ENCODE results near the gene CHD6. TPM values are rescaled to one million over a fixed set of nuclear protein-coding genes. Genes with fewer than 3 reads are reported as not detected.

CHD6 gene
- total RNA-seq, 6 experiments from 2014 or later, result 24.7 to 28.9 (median 27.1) TPM

GRCh38 chr20:41407607-41408006 lies 210.6 kb downstream of the CHD6 start:
- Mint-ChIP-seq H3K4me3 (no peak overlapping the region), H3K9me3 (no peaks in the 10 kb centered on the region), H3K27ac (no peak overlapping the region), H3K4me1 (ENCODE audit: low read depth) (peaks cover 24% of the 10 kb centered on the region), H3K36me3 (ENCODE audit: low read depth) (peaks cover 5% of the 10 kb centered on the region), H3K27me3 (ENCODE audit: insufficient read depth) (peaks cover 2% of the 10 kb centered on the region; the same call in 1 of the 2 replicates)
- DNase-seq, result no peak
- TF ChIP-seq CTCF (IDR thresholded peaks at IDR 0.05), result no peak

- Mint-ChIP-seq H3K4me1 (ENCODE audit: low read depth) (peaks cover 17% of the 10 kb centered on the region), H3K27ac (no peak overlapping the region), H3K9me3 (no peaks in the 10 kb centered on the region), H3K4me3 (no peak overlapping the region), H3K36me3 (ENCODE audit: low read depth) (peaks cover 5% of the 10 kb centered on the region; the same call in 1 of the 2 replicates), H3K27me3 (ENCODE audit: insufficient read depth) (peaks cover 2% of the 10 kb centered on the region; the same call in 1 of the 2 replicates)
- DNase-seq, result no peak
- no peak for TF ChIP-seq CTCF (IDR thresholded peaks at IDR 0.05)
Measured at GRCh38 chr20:41406896-41407444, 211.2 kb downstream of the CHD6 start.

- H3K36me3 Mint-ChIP-seq (ENCODE audit: low read depth), result peaks cover 5% of the 10 kb centered on the region; the same call in 1 of the 2 replicates
- no peaks in the 10 kb centered on the region for H3K9me3 Mint-ChIP-seq
- TF ChIP-seq CTCF (IDR thresholded peaks at IDR 0.05), result no peak
- no peak overlapping the region for H3K4me3 Mint-ChIP-seq
- peaks cover 11% of the 10 kb centered on the region for H3K4me1 Mint-ChIP-seq (ENCODE audit: low read depth)
- DNase-seq, result no peak
- no peak overlapping the region for H3K27ac Mint-ChIP-seq
- peaks cover 2% of the 10 kb centered on the region; the same call in 1 of the 2 replicates for H3K27me3 Mint-ChIP-seq (ENCODE audit: insufficient read depth)
Measured at GRCh38 chr20:41406353-41406752, 211.8 kb downstream of the CHD6 start.

- Mint-ChIP-seq H3K27ac (no peak overlapping the region), H3K4me1 (ENCODE audit: low read depth) (peaks cover 2% of the 10 kb centered on the region), H3K36me3 (ENCODE audit: low read depth) (peaks cover 5% of the 10 kb centered on the region; the same call in 1 of the 2 replicates), H3K9me3 (no peaks in the 10 kb centered on the region), H3K27me3 (ENCODE audit: insufficient read depth) (no peaks in the 10 kb centered on the region), H3K4me3 (no peak overlapping the region)
- TF ChIP-seq CTCF (IDR thresholded peaks at IDR 0.05), result no peak
- no peak for DNase-seq
Measured at GRCh38 chr20:41405436-41405835, 212.7 kb downstream of the CHD6 start.

GRCh38 chr20:41403604-41404003 lies 214.6 kb downstream of the CHD6 start:
- Mint-ChIP-seq H3K27ac (no peak overlapping the region), H3K4me3 (no peak overlapping the region), H3K9me3 (no peaks in the 10 kb centered on the region), H3K36me3 (ENCODE audit: low read depth) (peaks cover 5% of the 10 kb centered on the region; the same call in 1 of the 2 replicates), H3K4me1 (ENCODE audit: low read depth) (no peaks in the 10 kb centered on the region), H3K27me3 (ENCODE audit: insufficient read depth) (no peaks in the 10 kb centered on the region; the same call in 1 of the 2 replicates)
- no peak for DNase-seq
- TF ChIP-seq CTCF (IDR thresholded peaks at IDR 0.05), result no peak

Measured in HFFc6 (cell line).